Naive thymus-derived CD4-positive, alpha-beta T cell (primary cell): ENCODE measurements around the gene FAM161B. TPM values are rescaled to one million over a fixed set of nuclear protein-coding genes. Genes with fewer than 3 reads are reported as not detected.
"Not testable (repeated sequence)": the region's sequence is repeated elsewhere in the genome, so short reads cannot be mapped to it uniquely, and the experiment has no call there.

Source experiments
- ATAC-seq: fragments of 150-1000 bp; cut with Tn5 transposase; 2 replicates; pipeline ENCODE4 v1.10.0; 2021; ENCODE audit warnings: mild to moderate bottlenecking, moderate library complexity
- CTCF ChIA-PET: fragments of 350-600 bp; sonication (Branson Sonifier 250); formaldehyde crosslinking; loops from one replicate; lab custom pipeline; 2021; ENCODE audit warnings: antibody characterized with exemption; lab: Charles Lee
- POLR2A ChIA-PET: fragments of 350-600 bp; sonication (Branson Sonifier 250); formaldehyde crosslinking; loops from one replicate; lab custom pipeline; 2021; ENCODE audit warnings: antibody characterized with exemption, inconsistent platforms; lab: Charles Lee
- DNase-seq, 9 donors: peaks; one replicate each; pipeline versions ENCODE4 v3.0.0 to v3.0.0-alpha.2; 2020 to 2022; ENCODE audit warnings: mixed read lengths in 1 of 9
- H3K27ac ChIP-seq: one replicate; pipeline ENCODE4 v1.7.0; 2013; ENCODE audit warnings: mild to moderate bottlenecking, low read depth, low read length, moderate library complexity
- H3K27me3 ChIP-seq, 2 donors: one replicate each; pipeline ENCODE4 v1.7.0; 2013; ENCODE audit warnings: low read length in 2 of 2, mild to moderate bottlenecking in 2 of 2, moderate library complexity in 2 of 2; ENCODE audit not compliant: control insufficient read depth in 2 of 2, insufficient read depth in 2 of 2
- H3K36me3 ChIP-seq, 3 experiments: 1 replicate in 2 of 3; 2 replicates in 1 of 3; pipeline ENCODE4 v1.7.0; 2013; ENCODE audit warnings: low read length in 3 of 3, mild to moderate bottlenecking in 3 of 3, moderate library complexity in 1 of 3; ENCODE audit not compliant: insufficient read depth in 3 of 3, control insufficient read depth in 2 of 3
- H3K4me1 ChIP-seq, 2 donors: one replicate each; pipeline ENCODE4 v1.7.0; 2013; ENCODE audit warnings: low read length in 2 of 2, mild to moderate bottlenecking in 2 of 2, moderate library complexity in 1 of 2; ENCODE audit not compliant: control insufficient read depth in 2 of 2, insufficient read depth in 2 of 2
- H3K4me3 ChIP-seq: 2 replicates; pipeline ENCODE4 v1.7.0; 2013; ENCODE audit warnings: mild to moderate bottlenecking, low read length
- H3K9me3 ChIP-seq, 3 experiments: 1 replicate in 2 of 3; 2 replicates in 1 of 3; pipeline ENCODE4 v1.7.0; 2013; ENCODE audit warnings: low read length in 3 of 3; ENCODE audit not compliant: control insufficient read depth in 2 of 3
- H3K27ac Mint-ChIP-seq, 9 donors: one replicate each; pipeline ENCODE4 v1.8.0; 2020 to 2022; ENCODE audit warnings: mixed read lengths in 9 of 9, mild to moderate bottlenecking in 8 of 9, moderate library complexity in 5 of 9, inconsistent platforms in 2 of 9
- H3K27me3 Mint-ChIP-seq, 5 donors: one replicate each; pipeline ENCODE4 v1.8.0; 2021 to 2022; ENCODE audit warnings: mixed read lengths in 5 of 5, mild to moderate bottlenecking in 1 of 5
- H3K36me3 Mint-ChIP-seq, 5 donors: one replicate each; pipeline ENCODE4 v1.8.0; 2020 to 2022; ENCODE audit warnings: mixed read lengths in 5 of 5, mild to moderate bottlenecking in 3 of 5, inconsistent platforms in 1 of 5
- H3K4me1 Mint-ChIP-seq, 7 donors: one replicate each; pipeline ENCODE4 v1.8.0; 2020 to 2022; ENCODE audit warnings: mixed read lengths in 7 of 7, mild to moderate bottlenecking in 3 of 7, inconsistent platforms in 1 of 7
- H3K4me3 Mint-ChIP-seq, 10 donors: one replicate each; pipeline ENCODE4 v1.8.0; 2020 to 2022; ENCODE audit warnings: mild to moderate bottlenecking in 10 of 10, mixed read lengths in 10 of 10, moderate library complexity in 6 of 10, inconsistent platforms in 2 of 10
- H3K9me3 Mint-ChIP-seq, 11 donors: one replicate each; pipeline ENCODE4 v1.8.0; 2020 to 2022; ENCODE audit warnings: mixed read lengths in 11 of 11, mild to moderate bottlenecking in 4 of 11, inconsistent platforms in 1 of 11, moderate library complexity in 1 of 11
- intact Hi-C, 2 donors: fragments of 100-400 bp; cut with micrococcal nuclease; formaldehyde crosslinking; loops; one replicate each; pipeline ENCODE4 v1.15.1; 2023
- polyA plus RNA-seq, 2 donors: library from polyadenylated mRNA; unstranded; fragments of 300-500 nt; fragmentation: Illumina TruSeq; gene quantifications; one replicate each; pipeline ENCODE4 v1.2.3, GENCODE V29; 2021
- total RNA-seq, 6 experiments: library from RNA in 5 of 6; stranded (reverse) in 5 of 6; gene quantifications; 1 replicate in 5 of 6; 2 replicates in 1 of 6; pipeline ENCODE4 v1.2.3 and lab custom pipeline; 2021 to 2026

FAM161B gene
- total and polyA plus RNA-seq, 7 experiments from 2014 or later = 1.7 to 6.6 (median 3.7) TPM

DNA sequence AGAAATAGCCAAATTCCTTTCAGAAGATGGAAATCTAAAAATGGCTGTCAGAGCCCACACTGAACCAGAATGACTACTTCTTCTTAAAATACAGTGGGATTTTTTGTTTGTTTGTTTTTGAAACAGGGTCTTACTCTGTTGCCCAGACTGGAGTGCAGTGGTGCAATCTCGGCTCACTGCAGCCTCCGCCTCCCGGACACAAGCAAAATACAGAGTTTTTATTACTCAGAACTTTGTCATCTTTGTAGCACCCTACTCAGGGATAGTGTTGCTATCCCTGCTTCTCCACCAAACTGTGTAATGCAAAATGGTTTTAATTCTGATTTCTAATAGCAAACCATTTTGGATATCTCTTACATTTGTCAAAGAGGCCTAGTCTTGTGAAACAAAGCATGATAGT lies 46.9 kb downstream of the FAM161B start:
- ChIA-PET CTCF (no interaction called here), POLR2A (no interaction called here)
- Mint-ChIP-seq H3K27ac (no peak overlapping the region), H3K4me1 (peaks cover 0 to 4% (median 0%) of the 10 kb centered on the region in 7 donors), H3K9me3 (no peaks in the 10 kb centered on the region), H3K36me3 (peaks cover 0 to 37% (median 21%) of the 10 kb centered on the region in 5 donors), H3K27me3 (no peaks in the 10 kb centered on the region), H3K4me3 (no peak overlapping the region)
- Histone ChIP-seq H3K27ac (no peak overlapping the region), H3K27me3 (no peaks in the 10 kb centered on the region), H3K36me3 (peaks cover 18 to 80% (median 25%) of the 10 kb centered on the region in 3 experiments), H3K4me1 (no peaks in the 10 kb centered on the region), H3K9me3 (no peaks in the 10 kb centered on the region), H3K4me3 (no peak overlapping the region)
- ATAC-seq = no peak
- DNase-seq = no peak
- intact Hi-C loops = no loop called here

DNA sequence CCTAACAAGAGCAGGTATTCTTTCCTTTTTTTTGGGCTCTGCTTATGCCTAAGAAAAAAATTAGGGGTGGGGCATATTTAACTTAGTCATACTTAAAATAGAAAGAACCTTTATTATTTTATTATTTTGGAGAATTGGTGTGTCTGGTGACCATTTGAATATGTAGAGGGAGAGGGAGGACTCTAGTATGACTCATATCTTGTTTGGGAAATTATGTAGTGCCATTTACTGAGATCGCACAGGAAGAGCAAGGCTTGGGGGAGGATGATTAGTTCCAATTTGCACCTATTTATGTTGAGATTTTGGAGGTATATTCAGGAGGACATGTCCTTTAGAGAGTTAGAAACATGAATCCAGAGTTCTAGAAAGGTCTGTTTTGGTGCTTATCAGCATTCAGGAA lies 53.4 kb downstream of the FAM161B start:
- no peak overlapping the region for H3K4me3 ChIP-seq
- ChIA-PET POLR2A (interaction anchor here (0.6 to 0.9 kb wide), 3 partner anchors 10 to 25 kb away, joined by 3 read pairs; partner anchors contain the start of gene ZNF410), CTCF (interaction anchor here (0.7 kb wide), 1 partner anchor 145 kb away, joined by 3 read pairs; no protein-coding TSS in a partner anchor)
- Mint-ChIP-seq H3K27me3 (no peaks in the 10 kb centered on the region), H3K4me3 (no peak overlapping the region), H3K36me3 (peaks cover 4 to 40% (median 30%) of the 10 kb centered on the region in 5 donors), H3K4me1 (peaks cover 0 to 25% (median 5%) of the 10 kb centered on the region in 7 donors), H3K9me3 (no peaks in the 10 kb centered on the region), H3K27ac (peak overlapping the region in 4 of 9 donors; percentile 3 to 74 (median 32))
- H3K36me3 ChIP-seq = peaks cover 10 to 76% (median 29%) of the 10 kb centered on the region in 3 experiments
- H3K9me3 ChIP-seq = no peaks in the 10 kb centered on the region
- ATAC-seq = no peak
- no peak overlapping the region for H3K27ac ChIP-seq
- intact Hi-C loops = no loop called here
- H3K4me1 ChIP-seq = no peaks in the 10 kb centered on the region
- no peak for DNase-seq
- no peaks in the 10 kb centered on the region for H3K27me3 ChIP-seq

- peaks cover 8 to 73% (median 29%) of the 10 kb centered on the region in 3 experiments for H3K36me3 ChIP-seq
- POLR2A ChIA-PET = interaction anchor here (0.5 to 0.9 kb wide), 3 partner anchors 9 to 52 kb away, joined by 3 read pairs; partner anchors contain the start of gene ZNF410
- no peak for ATAC-seq
Observed at GRCh38 chr14:73895939-73896338, 54.0 kb downstream of the FAM161B start.

DNA sequence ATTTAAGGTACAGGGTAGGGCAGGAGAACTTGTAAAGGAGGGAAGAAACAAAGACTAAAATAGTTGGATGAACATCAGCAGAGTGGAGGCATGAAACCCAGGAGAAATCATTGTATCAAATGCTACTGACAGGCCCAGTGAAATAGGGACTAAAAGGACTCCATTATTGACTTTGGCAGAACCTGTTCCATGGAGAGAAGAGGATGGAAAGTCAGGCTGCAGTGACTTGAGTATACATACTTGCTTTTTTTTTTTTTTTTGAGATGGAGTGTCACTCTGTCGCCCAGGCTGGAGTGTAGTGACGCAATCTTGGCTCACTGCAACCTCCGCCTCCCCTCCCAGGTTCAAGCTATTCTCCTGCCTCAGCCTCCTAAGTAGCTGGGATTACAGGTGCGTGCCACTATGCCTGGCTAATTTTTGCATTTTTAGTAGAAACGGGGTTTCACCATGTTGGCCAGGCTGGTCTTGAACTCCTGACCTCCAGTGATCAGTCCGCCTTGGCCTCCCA lies 55.7 kb downstream of the FAM161B start:
- peaks cover 4 to 35% (median 30%) of the 10 kb centered on the region in 5 donors for H3K36me3 Mint-ChIP-seq

More at GRCh38 chr14:73895939-73896338, 54.0 kb downstream of the FAM161B start:
- CTCF ChIA-PET = interaction anchor here (0.7 kb wide), 1 partner anchor 146 kb away, joined by 3 read pairs; no protein-coding TSS in a partner anchor
- Mint-ChIP-seq H3K27me3 (no peaks in the 10 kb centered on the region), H3K4me1 (peaks cover 0 to 29% (median 5%) of the 10 kb centered on the region in 7 donors), H3K9me3 (no peaks in the 10 kb centered on the region), H3K27ac (peak overlapping the region in 3 of 9 donors; percentile 36 to 74 (median 68)), H3K4me3 (no peak overlapping the region), H3K36me3 (peaks cover 4 to 41% (median 30%) of the 10 kb centered on the region in 5 donors)
- H3K4me1 ChIP-seq = no peaks in the 10 kb centered on the region
- intact Hi-C loops = no loop called here
- no peak overlapping the region for H3K4me3 ChIP-seq
- H3K9me3 ChIP-seq = no peaks in the 10 kb centered on the region
- no peak overlapping the region for H3K27ac ChIP-seq
- no peak for DNase-seq
- no peaks in the 10 kb centered on the region for H3K27me3 ChIP-seq

GRCh38 chr14:73889376-73889775 lies 60.5 kb downstream of the FAM161B start:
- Mint-ChIP-seq H3K9me3 (no peaks in the 10 kb centered on the region), H3K27me3 (no peaks in the 10 kb centered on the region), H3K36me3 (peaks cover 0 to 12% (median 11%) of the 10 kb centered on the region in 5 donors), H3K4me1 (peaks cover 26 to 60% (median 53%) of the 10 kb centered on the region in 7 donors), H3K4me3 (peak overlapping the region in 3 of 10 donors; percentile 2 to 97 (median 4)), H3K27ac (peak overlapping the region in 7 of 9 donors; percentile 8 to 89 (median 62))
- intact Hi-C loops = loop anchor here (5.0 to 10.0 kb wide), 2 partner anchors 148 to 395 kb away; partner anchors contain the start of gene RIOX1 (in 1 of the 2)
- ChIA-PET POLR2A (interaction anchor here (0.6 kb wide), 1 partner anchor 18 kb away, joined by 3 read pairs; no protein-coding TSS in a partner anchor), CTCF (interaction anchor here (0.6 kb wide), 1 partner anchor 191 kb away, joined by 3 read pairs; no protein-coding TSS in a partner anchor)
- peak overlapping the region; percentile 30 for H3K27ac ChIP-seq
- no peak overlapping the region for H3K4me3 ChIP-seq
- H3K9me3 ChIP-seq = no peaks in the 10 kb centered on the region
- peaks cover 0 to 13% (median 11%) of the 10 kb centered on the region in 3 experiments for H3K36me3 ChIP-seq
- H3K27me3 ChIP-seq = no peaks in the 10 kb centered on the region
- DNase-seq (no peak), ATAC-seq (no peak)
- H3K4me1 ChIP-seq = peaks cover 17 to 22% of the 10 kb centered on the region in 2 donors

More for the DNA sequence above, 55.7 kb downstream of the FAM161B start:
- H3K9me3 Mint-ChIP-seq, ATAC-seq, intact Hi-C loops, H3K4me1 ChIP-seq, DNase-seq, POLR2A ChIA-PET, H3K9me3 ChIP-seq, CTCF ChIA-PET, H3K27ac ChIP-seq, H3K27me3 Mint-ChIP-seq, H3K4me3 Mint-ChIP-seq, H3K4me3 ChIP-seq, H3K27me3 ChIP-seq: not testable (repeated sequence)
- Mint-ChIP-seq H3K27ac (peak overlapping the region in 3 of 9 donors; percentile 2 to 32 (median 12)), H3K4me1 (peaks cover 5 to 33% (median 19%) of the 10 kb centered on the region in 7 donors)
- peaks cover 6 to 58% (median 25%) of the 10 kb centered on the region in 3 experiments for H3K36me3 ChIP-seq

- peaks cover 17 to 22% of the 10 kb centered on the region in 2 donors for H3K4me1 ChIP-seq
- CTCF ChIA-PET = no interaction called here
- ATAC-seq = no peak
- H3K27ac ChIP-seq = peak overlapping the region; percentile 97
- H3K4me3 ChIP-seq = no peak overlapping the region
- POLR2A ChIA-PET = interaction anchor here (1.0 kb wide), 1 partner anchor 145 kb away, joined by 3 read pairs; no protein-coding TSS in a partner anchor
- H3K9me3 Mint-ChIP-seq = no peaks in the 10 kb centered on the region
- intact Hi-C loops = loop anchor here (5.0 to 10.0 kb wide), 2 partner anchors 148 to 394 kb away; partner anchors contain the start of gene RIOX1 (in 1 of the 2)
- no peak for DNase-seq
- no peaks in the 10 kb centered on the region for H3K27me3 ChIP-seq
- H3K27ac Mint-ChIP-seq = peak overlapping the region in 8 of 9 donors; percentile 38 to 99 (median 89)
- H3K36me3 Mint-ChIP-seq = peaks cover 0 to 10% (median 8%) of the 10 kb centered on the region in 5 donors
- peaks cover 0 to 10% (median 9%) of the 10 kb centered on the region in 3 experiments for H3K36me3 ChIP-seq
- H3K27me3 Mint-ChIP-seq = no peaks in the 10 kb centered on the region
- peaks cover 26 to 60% (median 53%) of the 10 kb centered on the region in 7 donors for H3K4me1 Mint-ChIP-seq
- H3K9me3 ChIP-seq = no peaks in the 10 kb centered on the region
- H3K4me3 Mint-ChIP-seq = peak overlapping the region in 4 of 10 donors; percentile 97 to 99 (median 98)
Observed at GRCh38 chr14:73888971-73889370, 60.9 kb downstream of the FAM161B start.
